ENCODE measurements around the gene MYRF. TPM values are rescaled to one million over a fixed set of nuclear protein-coding genes. Genes with fewer than 3 reads are reported as not detected.

MYRF gene
- total and polyA plus RNA-seq, 2 of the 13 experiments (the other 11 are each of a cell fraction or from before 2014, with no cell fraction given) = 10.2 to 25.9 TPM

DNA sequence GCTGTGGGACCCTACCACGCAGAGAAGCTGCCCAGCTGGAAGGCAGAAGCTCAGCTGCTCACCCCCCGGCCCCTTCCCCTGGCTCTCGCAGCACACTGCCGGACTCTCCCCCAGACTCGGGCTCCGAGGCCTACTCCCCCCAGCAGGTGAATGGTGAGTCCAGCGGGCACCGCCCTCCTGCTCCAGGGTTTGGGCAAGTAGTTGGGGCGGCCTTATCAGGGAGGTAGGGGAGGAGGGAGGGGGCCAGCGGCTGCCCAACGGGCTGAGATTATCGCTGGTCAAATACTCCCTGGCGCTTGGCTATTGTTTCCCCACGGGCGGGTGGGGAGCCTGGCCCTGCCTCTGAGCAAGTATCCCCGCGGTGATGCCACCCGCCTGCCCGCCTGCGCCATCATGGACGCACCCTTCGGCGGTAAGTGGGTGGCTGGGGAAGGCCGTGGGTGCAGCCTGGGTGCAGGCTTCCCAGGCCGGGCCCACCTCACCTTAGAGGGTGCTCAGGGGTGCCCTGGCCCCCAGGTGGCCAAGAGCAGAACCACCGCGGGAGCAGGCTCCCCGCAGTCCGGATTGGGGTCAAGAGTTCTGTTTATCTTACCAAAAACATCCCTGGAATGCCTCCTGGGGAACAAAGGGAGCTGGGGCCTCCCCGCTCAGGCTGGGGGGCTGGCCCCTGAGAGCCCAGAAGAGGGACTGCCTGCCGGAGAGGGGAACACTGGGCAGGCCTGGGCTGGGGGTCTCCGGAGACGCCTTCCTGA, 16.9 kb downstream of the MYRF start (continued):
- TF ChIP-seq RORA (CRISPR knock-in tag; IDR thresholded peaks at IDR 0.05) (no peak), SNRNP70 (IDR thresholded peaks at IDR 0.05; ENCODE audit: low read depth, low read length) (no peak), GTF2F1 (IDR thresholded peaks at IDR 0.05; ENCODE audit: low read length) (no peak), TFDP1 (CRISPR knock-in tag; IDR thresholded peaks at IDR 0.05; ENCODE audit: borderline replicate concordance) (no peak), ZFP62 (CRISPR knock-in tag; IDR thresholded peaks at IDR 0.05) (no peak), HDAC6 (IDR thresholded peaks at IDR 0.05; ENCODE audit: low read depth, low read length) (no peak), GPN1 (CRISPR knock-in tag; IDR thresholded peaks at IDR 0.05; ENCODE audit: borderline replicate concordance) (no peak), DMAP1 (CRISPR knock-in tag; IDR thresholded peaks at IDR 0.05) (no peak; the same call in 1 of the 2 replicates), CHD2 (IDR thresholded peaks at IDR 0.05; ENCODE audit: low read depth, low read length) (no peak), ZNF562 (CRISPR knock-in tag; IDR thresholded peaks at IDR 0.05; ENCODE audit: borderline replicate concordance) (no peak), ZNF569 (CRISPR knock-in tag; IDR thresholded peaks at IDR 0.05; ENCODE audit: borderline replicate concordance) (no peak), ZSCAN12 (CRISPR knock-in tag; IDR thresholded peaks at IDR 0.05) (no peak), TP53 (CRISPR knock-in tag; conservative IDR thresholded peaks at IDR 0.05) (no peak), NONO (IDR thresholded peaks at IDR 0.05) (no peak), NONO (CRISPR knock-in tag; conservative IDR thresholded peaks at IDR 0.05) (no peak), CAMTA2 (CRISPR knock-in tag; IDR thresholded peaks at IDR 0.05; ENCODE audit: borderline replicate concordance) (no peak), GFI1 (CRISPR knock-in tag; IDR thresholded peaks at IDR 0.05; ENCODE audit: borderline replicate concordance) (no peak), JDP2 (CRISPR knock-in tag; IDR thresholded peaks at IDR 0.05; ENCODE audit: borderline replicate concordance) (no peak), ZNF720 (CRISPR knock-in tag; IDR thresholded peaks at IDR 0.05) (no peak), CREB1 (IDR thresholded peaks at IDR 0.05) (no peak), CREB1 (CRISPR knock-in tag; IDR thresholded peaks at IDR 0.05) (no peak), MZF1 (CRISPR knock-in tag; IDR thresholded peaks at IDR 0.05; ENCODE audit: borderline replicate concordance) (no peak), ZNF639 (CRISPR knock-in tag; conservative IDR thresholded peaks at IDR 0.05) (no peak), ZNF207 (IDR thresholded peaks at IDR 0.05; ENCODE audit: borderline replicate concordance) (no peak), MBD4 (IDR thresholded peaks at IDR 0.05; ENCODE audit: borderline replicate concordance, low read length) (no peak), NAIF1 (CRISPR knock-in tag; IDR thresholded peaks at IDR 0.05; ENCODE audit: borderline replicate concordance) (no peak)
- TF ChIP-seq, protein P1, sequence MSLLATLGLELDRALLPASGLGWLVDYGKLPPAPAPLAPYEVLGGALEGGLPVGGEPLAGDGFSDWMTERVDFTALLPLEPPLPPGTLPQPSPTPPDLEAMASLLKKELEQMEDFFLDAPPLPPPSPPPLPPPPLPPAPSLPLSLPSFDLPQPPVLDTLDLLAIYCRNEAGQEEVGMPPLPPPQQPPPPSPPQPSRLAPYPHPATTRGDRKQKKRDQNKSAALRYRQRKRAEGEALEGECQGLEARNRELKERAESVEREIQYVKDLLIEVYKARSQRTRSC (CRISPR knock-in tag; IDR thresholded peaks at IDR 0.05; ENCODE audit: low read depth) = no peak
- TF ChIP-seq, protein P2, sequence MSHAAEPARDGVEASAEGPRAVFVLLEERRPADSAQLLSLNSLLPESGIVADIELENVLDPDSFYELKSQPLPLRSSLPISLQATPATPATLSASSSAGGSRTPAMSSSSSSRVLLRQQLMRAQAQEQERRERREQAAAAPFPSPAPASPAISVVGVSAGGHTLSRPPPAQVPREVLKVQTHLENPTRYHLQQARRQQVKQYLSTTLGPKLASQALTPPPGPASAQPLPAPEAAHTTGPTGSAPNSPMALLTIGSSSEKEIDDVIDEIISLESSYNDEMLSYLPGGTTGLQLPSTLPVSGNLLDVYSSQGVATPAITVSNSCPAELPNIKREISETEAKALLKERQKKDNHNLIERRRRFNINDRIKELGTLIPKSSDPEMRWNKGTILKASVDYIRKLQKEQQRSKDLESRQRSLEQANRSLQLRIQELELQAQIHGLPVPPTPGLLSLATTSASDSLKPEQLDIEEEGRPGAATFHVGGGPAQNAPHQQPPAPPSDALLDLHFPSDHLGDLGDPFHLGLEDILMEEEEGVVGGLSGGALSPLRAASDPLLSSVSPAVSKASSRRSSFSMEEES (CRISPR knock-in tag; IDR thresholded peaks at IDR 0.05) = peak; percentile 28; the same call in 1 of the 2 replicates

Data from HepG2 (cell line).